ENCODE measurements around the gene PANK1.

DNA sequence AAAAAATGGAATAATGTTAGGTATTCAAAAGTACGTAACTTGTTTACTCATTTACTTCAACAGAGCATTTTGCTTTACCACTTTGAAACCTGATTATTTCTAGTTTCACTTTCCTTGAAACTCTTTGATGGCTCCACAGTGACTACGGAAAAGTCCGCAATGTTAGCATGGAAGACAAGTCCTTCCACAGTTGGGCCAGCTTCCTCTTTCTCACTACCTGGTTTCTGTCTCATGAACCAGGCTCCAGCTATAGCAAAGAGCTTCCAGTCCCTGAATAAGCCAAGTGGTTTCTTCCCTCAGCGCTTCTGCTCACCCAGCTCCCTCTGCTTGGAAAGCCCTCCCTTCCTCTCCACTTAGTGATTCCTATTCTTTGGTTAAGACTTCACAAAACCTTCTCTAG lies 64.8 kb downstream of the PANK1 start:
- TF ChIP-seq, protein P1, sequence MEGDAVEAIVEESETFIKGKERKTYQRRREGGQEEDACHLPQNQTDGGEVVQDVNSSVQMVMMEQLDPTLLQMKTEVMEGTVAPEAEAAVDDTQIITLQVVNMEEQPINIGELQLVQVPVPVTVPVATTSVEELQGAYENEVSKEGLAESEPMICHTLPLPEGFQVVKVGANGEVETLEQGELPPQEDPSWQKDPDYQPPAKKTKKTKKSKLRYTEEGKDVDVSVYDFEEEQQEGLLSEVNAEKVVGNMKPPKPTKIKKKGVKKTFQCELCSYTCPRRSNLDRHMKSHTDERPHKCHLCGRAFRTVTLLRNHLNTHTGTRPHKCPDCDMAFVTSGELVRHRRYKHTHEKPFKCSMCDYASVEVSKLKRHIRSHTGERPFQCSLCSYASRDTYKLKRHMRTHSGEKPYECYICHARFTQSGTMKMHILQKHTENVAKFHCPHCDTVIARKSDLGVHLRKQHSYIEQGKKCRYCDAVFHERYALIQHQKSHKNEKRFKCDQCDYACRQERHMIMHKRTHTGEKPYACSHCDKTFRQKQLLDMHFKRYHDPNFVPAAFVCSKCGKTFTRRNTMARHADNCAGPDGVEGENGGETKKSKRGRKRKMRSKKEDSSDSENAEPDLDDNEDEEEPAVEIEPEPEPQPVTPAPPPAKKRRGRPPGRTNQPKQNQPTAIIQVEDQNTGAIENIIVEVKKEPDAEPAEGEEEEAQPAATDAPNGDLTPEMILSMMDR (IDR thresholded peaks at IDR 0.05; ENCODE audit: low read depth, low read length): no peak
- TF ChIP-seq EZH2phosphoT487 (IDR thresholded peaks at IDR 0.05; ENCODE audit: low read depth): no peak
